ENCODE measurements around the gene PCCA. TPM values are rescaled to one million over a fixed set of nuclear protein-coding genes. Genes with fewer than 3 reads are reported as not detected.
A peak's percentile ranks its signal among the peaks of the same experiment; 100 is the strongest.

PCCA gene
- total and polyA plus RNA-seq, 2 of the 13 experiments (the other 11 are each of a cell fraction or from before 2014, with no cell fraction given), result 15.0 to 32.2 TPM

GRCh38 chr13:100088644-100089464 lies at the start of gene PCCA (continued):
- peak; percentile 77 for TF ChIP-seq ZNF407 (CRISPR knock-in tag; IDR thresholded peaks at IDR 0.05; ENCODE audit: not compliant biosample characterization)
- TF ChIP-seq ZNF121 (CRISPR knock-in tag; IDR thresholded peaks at IDR 0.05), result 0 out of 2 replicates have a peak, but pooled peaks have one; percentile 47
- peak; percentile 79 for TF ChIP-seq ELF1 (CRISPR knock-in tag; IDR thresholded peaks at IDR 0.05)
- TF ChIP-seq ZNF574 (CRISPR knock-in tag; IDR thresholded peaks at IDR 0.05), result peak; percentile 82
- TF ChIP-seq ZNF788 (CRISPR knock-in tag; IDR thresholded peaks at IDR 0.05; ENCODE audit: borderline replicate concordance), result peak; percentile 75; the same call in 1 of the 2 replicates
- no peak for TF ChIP-seq ZIK1 (CRISPR knock-in tag; IDR thresholded peaks at IDR 0.05; ENCODE audit: borderline replicate concordance, low read depth)
- no peak for TF ChIP-seq CEBPB (IDR thresholded peaks at IDR 0.05; ENCODE audit: borderline replicate concordance, low read depth, low read length)
- TF ChIP-seq ATF7-NPFF (CRISPR knock-in tag; IDR thresholded peaks at IDR 0.05; ENCODE audit: low read depth), result no peak; the same call in 1 of the 2 replicates
- TF ChIP-seq PTBP1 (IDR thresholded peaks at IDR 0.05; ENCODE audit: low read depth, low read length, poor library complexity, severe bottlenecking), result no peak
